BLaER1 treated with 17β-estradiol and CSF1 and Interleukin-3, amounts not matched to agents 10 nM and 100 nM (cell line): Measurements from ENCODE around the gene L2HGDH.

Source experiments
- H3K27ac ChIP-seq, 11 experiments: shearing (Covaris generic); formaldehyde crosslinking; 2 replicates each; pipeline ENCODE4 v1.8.1; 2022
- H3K27me3 ChIP-seq, 11 experiments: shearing (Covaris generic); formaldehyde crosslinking; 2 replicates each; pipeline ENCODE4 v1.8.1; 2022
- H3K36me3 ChIP-seq, 11 experiments: shearing (Covaris generic); formaldehyde crosslinking; 2 replicates each; pipeline ENCODE4 v1.8.1; 2022
- H3K4me1 ChIP-seq, 10 experiments: shearing (Covaris generic); formaldehyde crosslinking; 2 replicates each; pipeline ENCODE4 v1.8.1; 2022
- H3K4me2 ChIP-seq, 11 experiments: shearing (Covaris generic); formaldehyde crosslinking; 2 replicates each; pipeline ENCODE4 v1.8.1; 2022
- H3K4me3 ChIP-seq, 10 experiments: shearing (Covaris generic); formaldehyde crosslinking; 2 replicates each; pipeline ENCODE4 v1.8.1; 2022
- H3K9ac ChIP-seq, 11 experiments: shearing (Covaris generic); formaldehyde crosslinking; 2 replicates each; pipeline ENCODE4 v1.8.1; 2022
- H3K9me3 ChIP-seq, 11 experiments: shearing (Covaris generic); formaldehyde crosslinking; replicated peaks in 1 of 11; 2 replicates each; pipeline ENCODE4 v1.8.1; 2022
- H4K20me1 ChIP-seq, 11 experiments: shearing (Covaris generic); formaldehyde crosslinking; 2 replicates each; pipeline ENCODE4 v1.8.1; 2022
- Cebpa-rat ChIP-seq, 11 experiments: shearing (Covaris generic); IDR thresholded peaks; 2 replicates each; pipeline ENCODE4 v1.8.1; 2022

L2HGDH gene

DNA sequence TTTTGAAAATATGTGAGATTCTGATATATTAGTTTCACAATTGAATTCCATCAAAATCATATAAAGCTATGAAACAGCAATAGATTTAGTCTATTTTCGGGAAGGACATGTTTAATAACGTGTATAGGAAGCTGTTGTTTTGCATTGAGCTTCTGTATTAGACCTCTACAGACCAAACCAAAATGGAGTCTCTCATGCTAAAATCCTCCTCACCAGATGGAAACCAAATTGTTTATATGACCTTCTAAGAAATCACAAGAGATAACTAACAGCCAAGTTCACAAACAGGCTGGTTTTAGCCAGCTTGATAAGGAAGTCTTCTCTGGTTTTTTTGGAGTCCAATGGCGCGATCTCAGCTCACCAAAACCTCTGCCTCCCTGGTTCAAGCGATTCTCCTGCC lies 23.9 kb downstream of the L2HGDH start:
- Histone ChIP-seq H3K9ac (no peak overlapping the region), H3K27me3 (no peaks in the 10 kb centered on the region), H3K4me3 (no peak overlapping the region), H3K36me3 (peaks cover 11 to 58% (median 28%) of the 10 kb centered on the region in 11 experiments; a peak in 21 of 22 replicates), H4K20me1 (no peaks in the 10 kb centered on the region), H3K4me2 (no peak overlapping the region), H3K4me1 (no peaks in the 10 kb centered on the region), H3K9me3 (peaks cover 8 to 24% (median 21%) of the 10 kb centered on the region in 11 experiments; a peak in 20 of 22 replicates), H3K27ac (no peak overlapping the region)
- TF ChIP-seq Cebpa-rat (IDR thresholded peaks at IDR 0.05) = no peak

- Histone ChIP-seq H3K4me2 (no peak overlapping the region), H3K36me3 (peaks cover 0 to 59% (median 22%) of the 10 kb centered on the region in 11 experiments; a peak in 17 of 22 replicates), H3K4me3 (no peak overlapping the region), H3K4me1 (no peaks in the 10 kb centered on the region), H3K27me3 (no peaks in the 10 kb centered on the region), H4K20me1 (no peaks in the 10 kb centered on the region), H3K9me3 (peaks cover 0 to 2% (median 0%) of the 10 kb centered on the region in 11 experiments; a peak in 4 of 22 replicates), H3K27ac (no peak overlapping the region), H3K9ac (no peak overlapping the region)
- no peak for TF ChIP-seq Cebpa-rat (IDR thresholded peaks at IDR 0.05)
Measured at GRCh38 chr14:50285861-50286260, 26.2 kb downstream of the L2HGDH start.

DNA sequence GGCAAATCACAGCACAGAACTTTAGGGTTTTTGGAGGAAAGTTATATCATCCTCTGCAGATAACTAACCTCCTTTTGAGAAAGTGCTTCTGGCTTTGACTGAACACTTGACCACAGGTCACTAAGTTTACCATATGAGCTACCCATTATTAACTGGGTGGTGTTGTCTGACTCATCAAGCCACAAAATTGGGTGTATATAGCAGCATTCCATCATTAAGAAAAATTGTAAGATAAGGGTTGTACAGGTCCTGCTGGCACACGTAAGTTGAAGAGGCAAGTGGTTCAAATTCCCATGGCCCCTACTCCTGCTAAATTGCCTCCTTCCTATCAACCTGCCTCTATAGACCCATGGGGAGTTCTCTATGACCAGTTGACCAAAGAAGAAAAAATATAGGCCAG lies 39.5 kb downstream of the L2HGDH start:
- no peak for TF ChIP-seq Cebpa-rat (IDR thresholded peaks at IDR 0.05)
- Histone ChIP-seq H3K4me1 (peaks cover 0 to 5% (median 0%) of the 10 kb centered on the region in 10 experiments; a peak in 1 of 20 replicates), H3K27ac (no peak overlapping the region), H3K9me3 (no peaks in the 10 kb centered on the region), H3K9ac (no peak overlapping the region), H3K27me3 (no peaks in the 10 kb centered on the region), H3K4me3 (no peak overlapping the region), H4K20me1 (no peaks in the 10 kb centered on the region), H3K4me2 (no peak overlapping the region), H3K36me3 (peaks cover 0 to 35% (median 4%) of the 10 kb centered on the region in 11 experiments; a peak in 9 of 22 replicates)

DNA sequence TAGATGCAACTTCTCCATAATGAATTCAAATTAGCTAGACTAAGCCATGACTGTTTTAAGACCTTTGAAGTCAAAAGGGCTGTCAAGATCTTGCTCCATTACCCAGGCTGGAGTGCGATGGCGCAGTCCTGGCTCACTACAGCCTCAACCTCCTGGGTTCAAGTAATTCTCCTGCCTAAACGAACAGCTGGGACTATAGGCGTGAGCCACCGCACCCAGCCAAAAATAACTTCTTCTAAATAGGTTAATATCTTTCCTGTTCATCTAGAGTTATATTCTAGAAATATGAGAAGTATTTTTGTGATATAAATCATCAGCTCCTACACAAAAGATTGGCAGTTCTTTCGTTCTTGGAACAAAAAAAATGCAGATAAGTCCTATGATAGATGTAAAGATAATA lies 41.1 kb downstream of the L2HGDH start:
- Histone ChIP-seq H3K9ac (no peak overlapping the region), H3K36me3 (peaks cover 0 to 27% (median 0%) of the 10 kb centered on the region in 11 experiments; a peak in 7 of 22 replicates), H3K27ac (no peak overlapping the region), H3K27me3 (no peaks in the 10 kb centered on the region), H4K20me1 (no peaks in the 10 kb centered on the region), H3K9me3 (no peaks in the 10 kb centered on the region), H3K4me3 (no peak overlapping the region), H3K4me2 (no peak overlapping the region), H3K4me1 (peaks cover 0 to 5% (median 0%) of the 10 kb centered on the region in 10 experiments; a peak in 1 of 20 replicates)
- TF ChIP-seq Cebpa-rat (IDR thresholded peaks at IDR 0.05) = no peak

- H3K9ac ChIP-seq = no peak overlapping the region
- H3K4me3 ChIP-seq = no peak overlapping the region
Measured at GRCh38 chr14:50265029-50265428, 47.0 kb downstream of the L2HGDH start.

DNA sequence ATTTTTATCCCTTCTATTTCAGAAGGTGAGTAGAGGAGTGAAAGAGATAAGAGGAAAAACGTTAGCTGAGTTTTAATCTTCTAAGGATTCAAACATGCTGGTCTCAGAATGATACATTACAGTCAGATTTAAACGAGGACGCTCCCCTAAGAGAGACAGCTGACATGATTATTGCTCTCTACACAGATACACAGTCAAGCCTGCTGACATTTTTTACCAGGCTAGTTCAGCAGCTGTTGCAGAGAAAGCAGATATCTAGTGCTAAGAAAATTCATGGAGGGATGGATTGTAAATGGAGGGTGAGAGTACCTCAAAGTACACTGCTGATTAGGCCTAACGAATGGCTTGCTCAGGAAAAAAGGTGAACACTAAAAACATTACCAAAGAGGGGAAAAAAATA lies 48.7 kb downstream of the L2HGDH start:
- Histone ChIP-seq H3K27ac (no peak overlapping the region), H3K4me3 (no peak overlapping the region)
- TF ChIP-seq Cebpa-rat (IDR thresholded peaks at IDR 0.05) = no peak

More at GRCh38 chr14:50265029-50265428, 47.0 kb downstream of the L2HGDH start:
- H3K4me2 ChIP-seq = no peak overlapping the region
- no peak for TF ChIP-seq Cebpa-rat (IDR thresholded peaks at IDR 0.05)
- no peak overlapping the region for H3K27ac ChIP-seq
- H3K9me3 ChIP-seq = no peaks in the 10 kb centered on the region
- H3K4me1 ChIP-seq = no peaks in the 10 kb centered on the region
- peaks cover 0 to 18% (median 5%) of the 10 kb centered on the region in 11 experiments; a peak in 7 of 22 replicates for H3K36me3 ChIP-seq
- no peaks in the 10 kb centered on the region for H3K27me3 ChIP-seq
- no peaks in the 10 kb centered on the region for H4K20me1 ChIP-seq

DNA sequence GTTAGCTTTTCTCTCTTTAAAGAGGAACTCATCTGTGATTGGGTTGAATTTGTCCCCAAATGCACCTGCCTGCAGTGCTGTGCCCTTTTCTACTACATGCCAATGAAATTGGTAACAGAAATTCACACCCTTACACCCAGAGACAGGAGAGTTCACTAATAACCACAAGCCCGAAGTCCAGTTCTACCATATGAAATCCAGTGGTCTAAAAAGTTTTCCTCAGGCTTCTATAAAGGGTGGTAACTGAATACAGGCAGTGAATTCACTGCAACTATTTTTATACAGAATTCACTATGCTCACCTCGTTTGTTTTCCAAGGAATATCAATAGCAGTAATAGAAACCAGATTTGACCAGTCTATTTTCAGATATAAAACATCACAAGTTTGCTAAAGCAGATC lies 49.2 kb downstream of the L2HGDH start:
- Histone ChIP-seq H3K9ac (no peak overlapping the region), H3K4me3 (no peak overlapping the region), H3K27me3 (no peaks in the 10 kb centered on the region), H3K9me3 (no peaks in the 10 kb centered on the region), H4K20me1 (no peaks in the 10 kb centered on the region), H3K36me3 (peaks cover 0 to 11% (median 4%) of the 10 kb centered on the region in 11 experiments; a peak in 7 of 22 replicates), H3K27ac (no peak overlapping the region), H3K4me2 (no peak overlapping the region), H3K4me1 (no peaks in the 10 kb centered on the region)
- TF ChIP-seq Cebpa-rat (IDR thresholded peaks at IDR 0.05) = no peak

More for the DNA sequence above, 48.7 kb downstream of the L2HGDH start:
- Histone ChIP-seq H3K4me2 (no peak overlapping the region), H3K36me3 (peaks cover 0 to 13% (median 5%) of the 10 kb centered on the region in 11 experiments; a peak in 9 of 22 replicates), H3K27me3 (no peaks in the 10 kb centered on the region), H3K9me3 (no peaks in the 10 kb centered on the region), H3K9ac (no peak overlapping the region), H3K4me1 (no peaks in the 10 kb centered on the region), H4K20me1 (no peaks in the 10 kb centered on the region)

GRCh38 chr14:50260511-50260910 lies 51.5 kb downstream of the L2HGDH start:
- TF ChIP-seq Cebpa-rat (IDR thresholded peaks at IDR 0.05) = no peak
- peaks cover 0 to 11% (median 0%) of the 10 kb centered on the region in 11 experiments; a peak in 6 of 22 replicates for H3K36me3 ChIP-seq
- H3K4me3 ChIP-seq = no peak overlapping the region
- H3K4me1 ChIP-seq = no peaks in the 10 kb centered on the region
- H3K27me3 ChIP-seq = no peaks in the 10 kb centered on the region
- H3K4me2 ChIP-seq = no peak overlapping the region
- no peaks in the 10 kb centered on the region for H4K20me1 ChIP-seq
- H3K27ac ChIP-seq = no peak overlapping the region
- H3K9ac ChIP-seq = no peak overlapping the region
- H3K9me3 ChIP-seq = no peaks in the 10 kb centered on the region

- Histone ChIP-seq H3K4me2 (no peak overlapping the region), H3K4me3 (no peak overlapping the region), H3K9ac (no peak overlapping the region), H3K4me1 (no peaks in the 10 kb centered on the region), H3K9me3 (no peaks in the 10 kb centered on the region), H3K27me3 (no peaks in the 10 kb centered on the region), H3K27ac (no peak overlapping the region), H4K20me1 (no peaks in the 10 kb centered on the region), H3K36me3 (peaks cover 0 to 10% (median 4%) of the 10 kb centered on the region in 11 experiments; a peak in 9 of 22 replicates)
- TF ChIP-seq Cebpa-rat (IDR thresholded peaks at IDR 0.05) = no peak
Measured at GRCh38 chr14:50260072-50260471, 52.0 kb downstream of the L2HGDH start.

DNA sequence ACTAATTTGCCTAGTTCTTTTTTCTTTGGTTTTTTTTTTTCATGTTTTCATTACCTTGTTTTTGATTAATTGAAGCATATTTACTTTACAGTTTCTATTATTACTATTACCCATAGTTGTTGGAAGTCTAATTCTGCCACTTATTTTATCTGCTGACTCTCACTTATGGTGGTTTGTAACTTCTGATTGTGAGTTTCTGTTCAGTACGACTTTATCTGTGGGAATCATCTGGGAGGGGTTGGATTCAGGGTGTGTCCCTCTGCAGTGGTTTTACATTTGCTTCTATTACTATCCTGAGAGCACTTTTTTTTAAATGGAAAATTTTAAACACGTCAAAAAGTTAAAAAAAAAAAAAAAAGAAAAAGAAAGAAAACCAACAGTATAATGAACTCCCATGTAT lies 54.3 kb downstream of the L2HGDH start:
- no peak overlapping the region for H3K27ac ChIP-seq
- no peaks in the 10 kb centered on the region for H3K27me3 ChIP-seq
- H3K4me3 ChIP-seq = no peak overlapping the region
- H3K9me3 ChIP-seq = peaks cover 0 to 12% (median 5%) of the 10 kb centered on the region in 11 experiments; a peak in 11 of 22 replicates
- no peak for TF ChIP-seq Cebpa-rat (IDR thresholded peaks at IDR 0.05)
- H3K36me3 ChIP-seq = peaks cover 0 to 28% (median 13%) of the 10 kb centered on the region in 11 experiments; a peak in 14 of 22 replicates
- no peaks in the 10 kb centered on the region for H3K4me1 ChIP-seq
- H3K9ac ChIP-seq = no peak overlapping the region
- no peaks in the 10 kb centered on the region for H4K20me1 ChIP-seq
- no peak overlapping the region for H3K4me2 ChIP-seq
